ENCODE data around the gene ADAMTS10. TPM values are rescaled to one million over a fixed set of nuclear protein-coding genes. Genes with fewer than 3 reads are reported as not detected.

ADAMTS10 gene
- total and polyA plus RNA-seq, 2 of the 8 experiments (the other 6 are each of a cell fraction or from before 2014, with no cell fraction given), result 6.9 to 17.4 TPM

DNA sequence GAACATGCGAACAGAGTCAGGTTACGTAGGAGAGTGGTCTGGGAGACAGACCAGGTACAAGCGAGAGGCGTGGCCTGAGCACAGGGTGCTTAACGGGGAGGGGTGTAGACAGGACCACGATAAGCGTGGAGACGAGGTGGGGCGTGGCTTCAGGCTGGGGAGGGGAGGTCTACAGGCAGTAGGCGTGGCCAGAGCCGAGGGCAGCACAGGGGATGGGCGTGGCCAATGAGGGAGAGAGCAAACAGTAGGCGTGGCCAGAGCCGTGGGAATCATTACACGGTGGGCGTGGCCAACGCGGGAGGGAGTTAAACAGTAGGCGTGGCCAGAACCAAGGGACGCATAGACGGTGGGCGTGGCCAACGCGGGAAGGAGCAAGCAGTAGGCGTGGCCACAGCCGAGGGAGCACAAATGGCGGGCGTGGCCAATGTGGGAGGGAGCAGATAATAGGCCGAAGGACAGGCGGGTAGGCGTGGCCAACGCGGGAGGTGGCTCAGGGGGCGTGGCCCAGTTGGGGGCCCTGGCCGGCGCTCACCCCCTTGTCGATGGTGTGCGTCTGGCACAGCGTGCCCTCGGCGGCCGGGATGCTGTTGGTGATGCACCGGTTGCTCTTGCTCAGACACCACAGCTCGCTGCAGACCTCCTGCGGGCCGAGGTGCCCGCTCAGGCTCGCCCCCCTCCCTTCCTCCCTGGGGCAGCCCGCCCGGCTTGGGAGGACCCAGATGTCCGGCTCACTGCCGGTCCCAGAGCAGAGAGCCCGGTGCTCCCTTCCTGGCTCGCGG is 18.1 kb downstream of the ADAMTS10 start (continued):
- TF ChIP-seq CBX5 (IDR thresholded peaks at IDR 0.05; ENCODE audit: low read depth, low read length) (no peak), RBBP5 (IDR thresholded peaks at IDR 0.05; ENCODE audit: borderline replicate concordance, low read depth, low read length) (0 out of 2 replicates have a peak, but pooled peaks have one; percentile 80), TAF1 (IDR thresholded peaks at IDR 0.05; ENCODE audit: low read depth, low read length) (peak; percentile 48; the same call in 1 of the 2 replicates), SIX5 (IDR thresholded peaks at IDR 0.05; ENCODE audit: low read depth, low read length) (no peak), POU5F1 (IDR thresholded peaks at IDR 0.05; ENCODE audit: low read depth, low read length) (no peak), CHD2 (IDR thresholded peaks at IDR 0.05; ENCODE audit: low read length) (0 out of 2 replicates have a peak, but pooled peaks have one; percentile 7), CBX8 (IDR thresholded peaks at IDR 0.05; ENCODE audit: borderline replicate concordance, low read depth, low read length) (no peak), CEBPB (IDR thresholded peaks at IDR 0.05; ENCODE audit: low read depth, low read length) (no peak), CREB1 (IDR thresholded peaks at IDR 0.05) (no peak; the same call in none of the 2 replicates), MAFK (IDR thresholded peaks at IDR 0.05; ENCODE audit: low read depth, low read length) (no peak), BRCA1 (IDR thresholded peaks at IDR 0.05; ENCODE audit: low read depth, low read length) (no peak), EZH2 (IDR thresholded peaks at IDR 0.05; ENCODE audit: low read depth, low read length, severe bottlenecking) (no peak), YY1 (IDR thresholded peaks at IDR 0.05; ENCODE audit: low read depth, low read length) (no peak), JUND (IDR thresholded peaks at IDR 0.05; ENCODE audit: low read length) (no peak), SRF (IDR thresholded peaks at IDR 0.05; ENCODE audit: low read depth, low read length) (no peak), EGR1 (IDR thresholded peaks at IDR 0.05; ENCODE audit: borderline replicate concordance, low read depth, low read length) (no peak), BACH1 (IDR thresholded peaks at IDR 0.05; ENCODE audit: low read length) (no peak), MAX (IDR thresholded peaks at IDR 0.05) (no peak; the same call in none of the 2 replicates), NANOG (IDR thresholded peaks at IDR 0.05; ENCODE audit: insufficient read depth, low read depth, low read length, poor library complexity, severe bottlenecking) (no peak), SIRT6 (IDR thresholded peaks at IDR 0.05; ENCODE audit: low read length) (no peak), HDAC2 (IDR thresholded peaks at IDR 0.05; ENCODE audit: borderline replicate concordance in 1 of 2, low read depth in 2 of 2, low read length in 2 of 2) (no peak), RNF2 (IDR thresholded peaks at IDR 0.05; ENCODE audit: borderline replicate concordance, low read depth, low read length, missing control alignments, poor library complexity, severe bottlenecking) (no peak)
